Forelimb muscle (tissue), 1 donor: Measurements from ENCODE around the gene TULP4. TPM values are rescaled to one million over a fixed set of nuclear protein-coding genes. Genes with fewer than 3 reads are reported as not detected.
"Not testable (repeated sequence)": the region's sequence is repeated elsewhere in the genome, so short reads cannot be mapped to it uniquely, and the experiment has no call there.

Experiments
- DNase-seq: peaks from one replicate; pipeline ENCODE4 v3.0.0-alpha.2; 2013; ENCODE audit warnings: low read depth
- polyA plus RNA-seq: library from polyadenylated mRNA; unstranded; fragments of 120-200 nt; gene quantifications from one replicate; pipeline ENCODE4 v1.2.1, GENCODE V29; 2013; ENCODE audit not compliant: insufficient read length

The TULP4 gene
- polyA plus RNA-seq, 1 donor: 16.0 TPM

GRCh38 chr6:158295976-158296853 is 16.1 kb upstream of the TULP4 start:
- not testable (repeated sequence) for DNase-seq

GRCh38 chr6:158296854-158297324 is 15.4 kb upstream of the TULP4 start:
- DNase-seq: not testable (repeated sequence)

DNA sequence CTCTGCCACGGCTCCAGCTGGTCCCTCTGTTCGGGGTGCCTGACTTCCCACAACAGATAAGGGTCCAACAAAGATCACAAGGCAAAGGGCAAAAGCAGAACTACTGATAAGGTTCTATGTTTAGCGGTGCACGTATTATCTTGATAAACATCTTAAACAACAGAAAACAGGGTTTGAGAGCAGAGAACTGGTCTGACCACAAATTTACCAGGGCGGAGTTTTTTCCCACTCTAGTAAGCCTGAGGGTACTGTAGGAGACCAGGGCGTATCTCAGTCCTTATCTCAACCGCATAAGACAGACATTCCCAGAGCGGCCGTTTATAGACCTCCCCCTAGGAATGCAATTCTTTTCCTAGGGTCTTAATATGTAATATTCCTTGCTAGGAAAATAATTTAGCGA is 14.6 kb upstream of the TULP4 start:
- not testable (repeated sequence) for DNase-seq

DNA sequence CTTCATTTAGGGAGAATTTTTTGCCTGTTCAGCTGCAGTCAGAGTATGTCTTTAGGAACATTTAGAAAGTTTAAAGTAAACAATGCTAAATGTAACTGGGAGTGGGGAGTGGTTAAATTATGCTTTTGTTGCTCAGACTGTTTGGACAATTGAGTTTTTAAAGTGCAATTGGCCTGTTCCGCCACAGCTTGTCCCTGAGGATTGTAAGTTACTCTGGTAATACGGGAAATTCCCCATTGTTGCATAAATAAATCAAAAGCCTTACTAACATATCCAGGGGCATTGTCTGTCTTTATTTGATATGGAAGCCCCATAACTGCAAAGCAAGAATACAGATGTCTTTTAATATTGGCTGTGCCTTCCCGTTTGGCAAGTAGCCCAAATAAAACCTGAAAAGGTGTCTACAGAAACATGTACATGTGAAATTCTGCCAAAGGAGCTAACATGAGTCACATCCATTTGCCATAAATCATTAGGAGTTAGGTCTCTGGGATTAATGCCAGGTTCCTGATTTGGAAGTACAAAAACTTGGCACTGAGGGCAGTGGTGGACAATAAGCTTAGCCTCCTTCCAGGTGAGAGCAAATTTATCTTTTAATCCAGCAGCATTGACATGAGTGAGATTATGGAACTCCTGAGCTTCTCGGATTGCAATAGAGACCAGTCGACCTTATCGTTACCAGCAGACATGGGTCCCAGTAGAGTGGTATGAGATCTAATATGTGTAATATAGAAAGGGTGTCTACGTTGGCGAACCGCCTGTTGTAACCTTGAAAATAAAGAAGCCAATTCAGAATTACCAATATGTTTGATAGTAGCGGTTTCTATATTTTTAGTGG is 11.7 kb upstream of the TULP4 start:
- DNase-seq: not testable (repeated sequence)

DNA sequence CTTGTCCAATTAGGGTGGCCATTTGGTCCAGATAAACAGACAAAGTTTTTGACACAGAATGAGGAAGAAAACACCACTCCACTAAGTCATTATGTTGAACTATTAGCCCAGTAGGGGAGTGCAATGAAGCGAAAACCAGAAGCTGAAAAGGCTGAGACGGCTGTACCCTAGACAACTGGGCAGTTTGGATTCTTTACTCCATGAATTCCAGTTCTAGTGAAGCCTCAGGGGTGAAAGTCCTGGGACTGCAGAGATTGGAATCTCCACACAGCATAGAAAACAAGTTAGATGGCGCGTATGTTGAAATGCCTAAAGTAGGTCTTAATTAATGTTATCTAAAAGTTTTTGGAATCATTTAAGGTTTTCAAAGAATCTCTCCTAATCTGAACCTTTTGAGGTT is 10.7 kb upstream of the TULP4 start:
- not testable (repeated sequence) for DNase-seq

DNA sequence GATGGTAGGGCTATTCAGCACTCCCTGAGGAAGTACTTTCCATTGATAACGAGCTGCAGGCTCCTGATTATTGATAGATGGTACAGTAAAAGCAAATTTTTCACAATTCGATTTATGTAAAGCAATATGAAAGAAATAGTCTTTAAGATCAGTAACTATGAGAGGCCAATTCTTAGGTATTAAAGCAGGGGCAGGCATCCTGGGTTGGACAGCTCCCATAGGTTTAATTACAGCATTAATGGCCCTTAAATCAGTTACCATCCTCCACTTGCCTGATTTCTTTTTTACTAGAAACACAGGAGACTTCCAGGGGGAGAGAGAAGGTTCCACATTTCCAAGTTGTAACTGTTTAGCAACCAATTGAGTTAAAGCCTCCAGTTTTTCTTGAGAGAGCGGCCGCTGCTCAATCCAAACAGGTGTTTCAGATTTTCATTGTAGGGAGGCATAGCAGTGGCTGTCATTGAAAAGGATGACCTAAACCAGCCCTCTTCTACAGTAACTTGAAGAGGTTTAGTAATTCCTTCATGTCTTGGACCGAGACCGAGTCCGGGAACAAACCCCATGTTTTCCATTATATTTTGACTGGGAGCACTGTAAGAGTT is 10.0 kb upstream of the TULP4 start:
- DNase-seq: not testable (repeated sequence)

GRCh38 chr6:158303210-158303731 is 9.0 kb upstream of the TULP4 start:
- no peak for DNase-seq

DNA sequence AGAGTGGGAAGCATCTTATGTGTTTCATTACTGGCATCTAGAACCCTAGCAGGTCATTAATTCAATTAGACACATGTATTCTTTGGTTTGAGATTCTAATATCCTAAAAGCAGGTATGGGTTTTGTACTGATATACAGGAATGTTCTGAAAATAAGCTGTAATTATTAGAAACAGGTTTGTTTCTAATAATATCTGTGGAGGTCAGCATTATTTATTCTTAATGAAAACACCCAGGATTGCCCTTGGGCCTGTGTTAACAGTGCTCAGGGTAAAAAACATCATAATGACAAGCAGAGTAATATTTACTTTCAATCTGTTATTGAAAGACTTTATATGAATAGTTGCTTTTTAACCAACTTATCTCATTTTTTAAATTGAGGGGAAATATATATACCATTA is 8.0 kb upstream of the TULP4 start:
- no peak for DNase-seq

GRCh38 chr6:158309814-158310213 is 2.5 kb upstream of the TULP4 start:
- no peak for DNase-seq

DNA sequence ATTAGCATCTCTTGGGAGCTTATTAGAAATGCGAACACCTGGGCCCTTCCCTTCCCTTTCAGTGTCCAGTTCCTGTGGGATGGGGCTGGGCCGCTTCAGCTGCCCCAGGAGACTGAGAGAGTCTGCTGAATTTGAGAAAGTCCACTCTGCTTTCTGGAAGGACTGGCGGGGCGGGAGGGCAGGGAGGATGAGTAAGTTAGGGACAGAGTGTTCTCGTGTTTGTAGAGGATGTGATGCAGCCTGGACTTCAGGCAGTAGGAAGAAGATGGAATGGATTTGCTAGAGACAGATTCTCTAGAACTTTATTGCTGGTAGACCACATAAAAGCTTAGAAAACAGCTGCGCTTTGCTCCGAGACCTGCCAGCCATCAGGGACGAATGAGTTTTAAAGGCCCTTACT is 1.1 kb upstream of the TULP4 start:
- no peak for DNase-seq

DNA sequence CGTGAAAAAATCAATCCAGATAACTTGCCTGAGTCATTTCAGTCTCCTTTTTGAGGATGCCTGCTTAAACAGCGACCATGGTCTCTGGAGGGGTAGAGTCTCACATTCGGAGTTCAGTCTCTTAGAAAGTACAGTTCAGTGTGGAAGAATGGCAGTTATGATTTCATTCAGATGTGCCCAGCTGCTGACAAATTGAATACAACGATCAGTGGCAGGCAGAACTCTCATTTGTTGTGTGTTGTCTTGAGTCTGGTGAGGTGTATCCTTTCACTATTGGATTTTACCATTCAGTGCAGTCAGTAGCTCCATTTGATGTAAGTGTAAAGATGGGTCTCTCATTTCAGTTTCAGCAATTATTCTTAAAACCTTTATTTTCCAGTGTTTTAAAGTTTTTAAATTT is 639 bp upstream of the TULP4 start:
- DNase-seq: no peak

- DNase-seq: no peak
These were observed 570 bp downstream of the TULP4 start for GRCh38 chr6:158312672-158313397.

DNA sequence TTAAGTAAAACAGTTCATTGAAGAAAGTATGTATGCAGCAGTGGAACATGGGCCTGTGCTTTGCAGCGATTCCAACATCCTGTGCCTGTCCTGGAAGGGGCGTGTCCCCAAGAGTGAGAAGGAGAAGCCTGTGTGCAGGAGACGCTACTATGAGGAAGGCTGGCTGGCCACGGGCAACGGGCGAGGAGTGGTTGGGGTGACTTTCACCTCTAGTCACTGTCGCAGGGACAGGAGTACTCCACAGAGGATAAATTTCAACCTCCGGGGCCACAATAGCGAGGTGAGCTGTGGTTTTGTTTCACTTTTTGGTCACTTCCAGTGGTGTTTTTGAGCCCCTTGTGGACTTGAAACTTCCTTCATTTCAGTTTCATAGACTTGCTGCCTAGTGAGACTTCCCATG is 1.7 kb downstream of the TULP4 start:
- DNase-seq: no peak

DNA sequence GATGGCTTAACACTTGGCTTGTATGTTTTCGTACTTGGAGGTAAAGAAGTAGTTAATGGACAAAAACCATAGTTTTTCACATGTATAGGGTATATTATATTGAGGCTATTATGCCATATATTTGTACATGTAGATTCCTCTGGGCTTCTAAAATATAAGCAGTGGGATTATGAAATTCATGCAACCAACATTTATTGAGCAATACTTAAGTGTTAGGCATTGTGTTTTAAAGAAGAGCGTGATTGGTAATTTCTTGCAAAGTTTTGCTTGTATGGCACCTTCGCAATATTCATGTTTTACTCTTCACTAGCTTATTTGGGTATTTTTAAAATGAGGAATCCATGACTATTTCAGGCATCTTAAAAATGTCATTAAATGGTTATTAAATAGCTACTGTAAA is 2.5 kb downstream of the TULP4 start:
- DNase-seq: no peak

DNA sequence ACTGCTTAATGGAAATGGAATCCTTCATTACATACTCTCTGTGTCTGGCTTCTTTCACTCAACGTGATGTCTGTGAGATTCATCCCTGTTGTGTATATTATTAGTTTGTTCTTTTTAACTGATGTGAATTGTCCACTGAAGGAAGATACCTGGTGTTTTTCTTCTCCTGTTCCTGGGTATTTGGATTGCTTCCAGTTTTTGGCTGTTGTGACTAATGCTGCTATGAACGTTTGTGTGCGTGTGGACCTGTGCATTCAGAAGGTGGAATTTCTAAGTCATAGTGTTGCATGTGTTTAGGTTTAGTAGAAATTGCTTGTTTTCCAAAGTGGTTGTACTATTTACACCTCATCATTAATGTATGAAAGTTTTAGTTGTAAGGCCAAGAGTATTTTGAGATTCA is 3.8 kb downstream of the TULP4 start:
- DNase-seq: no peak

- peak; percentile 26 for DNase-seq
These were observed 9.7 kb downstream of the TULP4 start for GRCh38 chr6:158321960-158322359.

- DNase-seq: no peak
These were observed 10.1 kb downstream of the TULP4 start for GRCh38 chr6:158322400-158322723.

DNA sequence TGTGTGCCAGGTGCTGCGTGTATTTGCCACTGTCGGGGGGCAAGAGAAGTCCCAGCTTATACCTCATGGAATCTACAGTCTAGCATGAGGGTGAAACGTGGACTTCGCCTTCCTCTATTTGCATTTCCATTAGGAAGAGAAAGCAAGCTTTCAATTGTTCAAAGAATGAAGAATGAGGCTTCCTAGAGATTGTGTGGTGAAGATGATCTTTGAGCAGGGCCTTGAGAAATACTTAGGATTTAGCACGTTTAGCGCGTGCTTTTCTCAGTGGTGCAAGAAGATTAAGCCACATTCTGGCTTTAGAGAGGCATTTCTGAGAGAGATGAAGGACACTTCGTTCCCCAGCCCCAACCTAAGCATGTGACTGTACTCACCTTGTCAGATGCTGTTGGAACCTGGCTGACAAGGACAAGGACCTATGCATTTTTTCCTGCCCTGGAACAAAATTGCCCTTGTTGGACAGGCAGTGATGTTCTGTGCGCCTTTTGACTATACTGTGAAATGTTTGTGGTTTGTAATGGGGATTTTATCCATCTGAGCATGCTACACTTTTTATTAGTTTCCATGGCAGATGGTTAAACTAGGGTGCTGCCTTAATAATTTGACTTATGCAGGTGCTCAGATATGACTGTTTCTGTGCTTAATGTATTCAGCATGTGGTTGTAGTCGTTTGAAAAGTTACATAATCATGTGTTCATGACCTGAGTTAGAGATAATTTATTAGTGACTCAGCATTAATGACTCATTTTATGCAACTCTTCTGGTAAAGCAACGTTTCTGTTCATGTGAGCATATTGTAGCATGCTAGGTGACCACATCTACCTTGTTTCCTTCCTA is 10.7 kb downstream of the TULP4 start:
- no peak for DNase-seq

GRCh38 chr6:158323561-158323958 is 11.3 kb downstream of the TULP4 start:
- DNase-seq: no peak

GRCh38 chr6:158324136-158324535 is 11.9 kb downstream of the TULP4 start:
- DNase-seq: no peak

- no peak for DNase-seq
These were observed 14.9 kb downstream of the TULP4 start for GRCh38 chr6:158327211-158327610.
